Mesenchymal stem cell (in vitro differentiated cells and primary cell): ENCODE data around the gene PLCL1.

Experiments
- DNase-seq: peaks from one replicate; pipeline ENCODE4 v3.0.0-alpha.2; 2013
- H2AFZ ChIP-seq: one replicate; pipeline ENCODE4 v1.6.1; 2013; ENCODE audit warnings: low read depth, mild to moderate bottlenecking, control low read depth, inconsistent platforms, low read length, moderate library complexity
- H2AK5ac ChIP-seq: 2 replicates; pipeline ENCODE4 v1.6.1; 2013; ENCODE audit warnings: low read length, moderate library complexity, mild to moderate bottlenecking, inconsistent platforms; ENCODE audit not compliant: severe bottlenecking
- H2BK120ac ChIP-seq: one replicate; pipeline ENCODE4 v1.6.1; 2013; ENCODE audit warnings: low read depth, mild to moderate bottlenecking, inconsistent platforms, low read length, moderate library complexity
- H2BK12ac ChIP-seq, 2 experiments: one replicate each; pipeline ENCODE4 v1.6.1; 2013; ENCODE audit warnings: inconsistent platforms in 2 of 2, low read length in 2 of 2, mild to moderate bottlenecking in 2 of 2, moderate library complexity in 2 of 2, control low read depth in 1 of 2
- H2BK15ac ChIP-seq: one replicate; pipeline ENCODE4 v1.6.1; 2013; ENCODE audit warnings: mild to moderate bottlenecking, low read depth, inconsistent platforms; ENCODE audit not compliant: poor library complexity, severe bottlenecking
- H2BK5ac ChIP-seq: 2 replicates; pipeline ENCODE4 v1.6.1; 2013; ENCODE audit warnings: low read depth, mild to moderate bottlenecking, low read length, control low read depth, inconsistent platforms; ENCODE audit not compliant: poor library complexity, severe bottlenecking
- H3K14ac ChIP-seq, 2 experiments: one replicate each; pipeline ENCODE4 v1.6.1; 2013; ENCODE audit warnings: inconsistent platforms in 2 of 2, low read length in 2 of 2, control low read depth in 1 of 2, mild to moderate bottlenecking in 1 of 2, moderate library complexity in 1 of 2
- H3K18ac ChIP-seq, 2 experiments: one replicate each; pipeline ENCODE4 v1.6.1; 2013; ENCODE audit warnings: inconsistent platforms in 2 of 2, low read length in 2 of 2, control low read depth in 1 of 2, low read depth in 1 of 2, mild to moderate bottlenecking in 1 of 2
- H3K23ac ChIP-seq, 2 experiments: one replicate each; pipeline ENCODE4 v1.6.1; 2013; ENCODE audit warnings: inconsistent platforms in 2 of 2, low read length in 2 of 2, mild to moderate bottlenecking in 2 of 2, moderate library complexity in 2 of 2, control low read depth in 1 of 2
- H3K27ac ChIP-seq: 2 replicates; pipeline ENCODE4 v1.5.1; 2013; ENCODE audit warnings: mild to moderate bottlenecking, moderate library complexity, low read length, control low read depth, inconsistent platforms; ENCODE audit not compliant: poor library complexity, severe bottlenecking
- H3K27me3 ChIP-seq, 2 experiments: 2 replicates each; pipeline versions ENCODE4 v1.6.1 to v1.7.0; 2013; ENCODE audit warnings: low read length in 2 of 2, mild to moderate bottlenecking in 2 of 2, moderate library complexity in 2 of 2, control low read depth in 1 of 2, inconsistent platforms in 1 of 2; ENCODE audit not compliant: control insufficient read depth in 1 of 2, insufficient read depth in 1 of 2
- H3K36me3 ChIP-seq, 2 experiments: 2 replicates each; pipeline versions ENCODE4 v1.6.1 to v1.7.0; 2013; ENCODE audit warnings: low read length in 2 of 2, control low read depth in 1 of 2, inconsistent platforms in 1 of 2, low read depth in 1 of 2, mild to moderate bottlenecking in 1 of 2; ENCODE audit not compliant: insufficient read depth in 2 of 2, control insufficient read depth in 1 of 2
- H3K4ac ChIP-seq, 2 experiments: one replicate each; pipeline ENCODE4 v1.6.1; 2013; ENCODE audit warnings: inconsistent platforms in 2 of 2, low read length in 2 of 2, mild to moderate bottlenecking in 2 of 2, moderate library complexity in 2 of 2, control low read depth in 1 of 2, low read depth in 1 of 2
- H3K4me1 ChIP-seq: 2 replicates; pipeline ENCODE4 v1.6.1; 2013; ENCODE audit warnings: low read depth, low read length, control low read depth; ENCODE audit not compliant: control insufficient read depth, insufficient read depth
- H3K4me2 ChIP-seq: 2 replicates; pipeline ENCODE4 v1.6.1; 2013; ENCODE audit warnings: low read length, mild to moderate bottlenecking, inconsistent platforms; ENCODE audit not compliant: poor library complexity, severe bottlenecking
- H3K4me3 ChIP-seq, 2 experiments: 2 replicates each; pipeline versions ENCODE4 v1.5.1 to v1.7.0; 2013; ENCODE audit warnings: low read length in 2 of 2, mild to moderate bottlenecking in 2 of 2, control low read depth in 1 of 2, low read depth in 1 of 2; ENCODE audit not compliant: insufficient read depth in 1 of 2
- H3K79me1 ChIP-seq: replicated peaks from 2 replicates; pipeline ENCODE4 v1.6.1; 2013; ENCODE audit warnings: mild to moderate bottlenecking, control low read depth, low read length, inconsistent platforms; ENCODE audit not compliant: poor library complexity, severe bottlenecking
- H3K9ac ChIP-seq: 2 replicates; pipeline ENCODE4 v1.7.0; 2013; ENCODE audit warnings: mild to moderate bottlenecking, low read length, moderate library complexity
- H3K9me3 ChIP-seq: 2 replicates; pipeline ENCODE4 v1.7.0; 2013; ENCODE audit warnings: mild to moderate bottlenecking, low read length; ENCODE audit not compliant: control insufficient read depth
- H4K8ac ChIP-seq: one replicate; pipeline ENCODE4 v1.6.1; 2013; ENCODE audit warnings: inconsistent platforms, mild to moderate bottlenecking, low read length, moderate library complexity
- H4K91ac ChIP-seq: one replicate; pipeline ENCODE4 v1.6.1; 2013; ENCODE audit warnings: mild to moderate bottlenecking, low read length, inconsistent platforms
- WGBS: methylation state at CpG from one replicate; pipeline ENCODE4 v1.1.7; 2013; ENCODE audit warnings: mixed read lengths; 5-methylcytosine and 5-hydroxymethylcytosine counted together

The PLCL1 gene

GRCh38 chr2:197978971-197979370 lies 174.6 kb downstream of the PLCL1 start:
- H3K79me1 ChIP-seq: no peaks in the 10 kb centered on the region
- no peak overlapping the region for H3K4ac ChIP-seq
- no peaks in the 10 kb centered on the region for H3K36me3 ChIP-seq
- no peak overlapping the region for H4K8ac ChIP-seq
- no peak overlapping the region for H3K23ac ChIP-seq
- DNase-seq: no peak
- H2AFZ ChIP-seq: no peak overlapping the region
- H3K27ac ChIP-seq: no peak overlapping the region
- H2BK12ac ChIP-seq: no peak overlapping the region
- H2AK5ac ChIP-seq: no peak overlapping the region
- H4K91ac ChIP-seq: no peak overlapping the region
- no peaks in the 10 kb centered on the region for H3K9me3 ChIP-seq
- 75% methylated on average over 3 of the region's 4 CpGs for WGBS
- no peak overlapping the region for H3K14ac ChIP-seq
- H3K18ac ChIP-seq: no peak overlapping the region
- H3K4me1 ChIP-seq: no peaks in the 10 kb centered on the region
- H3K4me3 ChIP-seq: no peak overlapping the region
- H2BK5ac ChIP-seq: no peak overlapping the region
- H3K27me3 ChIP-seq: no peaks in the 10 kb centered on the region
- H3K9ac ChIP-seq: no peak overlapping the region
- H2BK15ac ChIP-seq: no peak overlapping the region
- no peak overlapping the region for H3K4me2 ChIP-seq
- H2BK120ac ChIP-seq: no peak overlapping the region

- Histone ChIP-seq H3K23ac (no peak overlapping the region), H3K79me1 (no peaks in the 10 kb centered on the region), H3K9ac (no peak overlapping the region), H2BK15ac (no peak overlapping the region), H3K27me3 (no peaks in the 10 kb centered on the region), H3K4me1 (no peaks in the 10 kb centered on the region), H2AFZ (no peak overlapping the region), H2BK120ac (no peak overlapping the region), H3K4ac (no peak overlapping the region), H4K91ac (no peak overlapping the region), H3K36me3 (no peaks in the 10 kb centered on the region), H2AK5ac (no peak overlapping the region), H3K4me3 (no peak overlapping the region), H3K9me3 (no peaks in the 10 kb centered on the region), H3K27ac (no peak overlapping the region), H2BK12ac (no peak overlapping the region), H4K8ac (no peak overlapping the region), H3K18ac (no peak overlapping the region), H3K14ac (no peak overlapping the region), H2BK5ac (no peak overlapping the region), H3K4me2 (no peak overlapping the region)
- DNase-seq: no peak
- WGBS: no CpG with 5 or more reads among the region's 2 CpGs
Observed at GRCh38 chr2:197982565-197982964, 178.2 kb downstream of the PLCL1 start.

GRCh38 chr2:197985029-197985638 lies 180.7 kb downstream of the PLCL1 start:
- Histone ChIP-seq H3K4ac (no peak overlapping the region), H3K4me2 (no peak overlapping the region), H3K4me1 (no peaks in the 10 kb centered on the region), H2BK5ac (no peak overlapping the region), H3K36me3 (no peaks in the 10 kb centered on the region), H3K4me3 (no peak overlapping the region), H4K8ac (no peak overlapping the region), H2BK12ac (no peak overlapping the region), H2BK120ac (no peak overlapping the region), H2AFZ (no peak overlapping the region), H3K23ac (no peak overlapping the region), H3K27me3 (no peaks in the 10 kb centered on the region), H3K9me3 (no peaks in the 10 kb centered on the region), H3K18ac (no peak overlapping the region), H2BK15ac (no peak overlapping the region), H3K27ac (no peak overlapping the region), H2AK5ac (no peak overlapping the region), H3K14ac (no peak overlapping the region), H3K79me1 (no peaks in the 10 kb centered on the region), H4K91ac (no peak overlapping the region), H3K9ac (no peak overlapping the region)
- DNase-seq: no peak
- 90% methylated on average over 2 of the region's 2 CpGs for WGBS

GRCh38 chr2:197986977-197987376 lies 182.6 kb downstream of the PLCL1 start:
- DNase-seq: no peak
- Histone ChIP-seq H3K4ac (no peak overlapping the region), H3K36me3 (no peaks in the 10 kb centered on the region), H2BK120ac (no peak overlapping the region), H3K18ac (no peak overlapping the region), H3K4me1 (no peaks in the 10 kb centered on the region), H3K9me3 (no peaks in the 10 kb centered on the region), H3K9ac (no peak overlapping the region), H3K14ac (no peak overlapping the region), H3K4me3 (no peak overlapping the region), H3K4me2 (no peak overlapping the region), H2AFZ (no peak overlapping the region), H4K91ac (no peak overlapping the region), H3K79me1 (no peaks in the 10 kb centered on the region), H3K27me3 (no peaks in the 10 kb centered on the region), H2BK15ac (no peak overlapping the region), H2AK5ac (no peak overlapping the region), H3K27ac (no peak overlapping the region), H4K8ac (no peak overlapping the region), H3K23ac (no peak overlapping the region), H2BK12ac (no peak overlapping the region), H2BK5ac (no peak overlapping the region)
- 100% methylated on average over 3 of the region's 3 CpGs for WGBS
